Endothelial cell of umbilical vein (primary cell): ENCODE results near the gene HCN2.

Experiments
- CTCF ChIP-seq, 2 donors: IDR thresholded peaks; 1 replicate in 1 of 2; 2 replicates in 1 of 2; pipeline ENCODE4 v1.5.1; 2011; ENCODE audit warnings: low read length in 2 of 2, mild to moderate bottlenecking in 2 of 2, moderate library complexity in 2 of 2, control low read depth in 1 of 2, inconsistent platforms in 1 of 2, low read depth in 1 of 2; ENCODE audit not compliant: insufficient read depth in 1 of 2; ENCODE audit errors: extremely low read depth in 1 of 2
- EZH2 ChIP-seq: IDR thresholded peaks from 2 replicates; pipeline ENCODE4 v1.6.1; 2012; ENCODE audit warnings: borderline replicate concordance, low read depth, mild to moderate bottlenecking, moderate library complexity, low read length, inconsistent platforms; ENCODE audit not compliant: severe bottlenecking
- MAX ChIP-seq: IDR thresholded peaks from 2 replicates; pipeline ENCODE4 v1.6.1; 2011; ENCODE audit not compliant: insufficient read depth, insufficient read length
- MYC ChIP-seq: IDR thresholded peaks from one replicate; pipeline ENCODE4 v1.6.1; 2011; ENCODE audit warnings: mild to moderate bottlenecking, low read depth, low read length
- POLR2A ChIP-seq: IDR thresholded peaks from 2 replicates; pipeline ENCODE4 v1.6.1; 2012; ENCODE audit warnings: low read depth, mild to moderate bottlenecking, control low read depth, low read length

DNA sequence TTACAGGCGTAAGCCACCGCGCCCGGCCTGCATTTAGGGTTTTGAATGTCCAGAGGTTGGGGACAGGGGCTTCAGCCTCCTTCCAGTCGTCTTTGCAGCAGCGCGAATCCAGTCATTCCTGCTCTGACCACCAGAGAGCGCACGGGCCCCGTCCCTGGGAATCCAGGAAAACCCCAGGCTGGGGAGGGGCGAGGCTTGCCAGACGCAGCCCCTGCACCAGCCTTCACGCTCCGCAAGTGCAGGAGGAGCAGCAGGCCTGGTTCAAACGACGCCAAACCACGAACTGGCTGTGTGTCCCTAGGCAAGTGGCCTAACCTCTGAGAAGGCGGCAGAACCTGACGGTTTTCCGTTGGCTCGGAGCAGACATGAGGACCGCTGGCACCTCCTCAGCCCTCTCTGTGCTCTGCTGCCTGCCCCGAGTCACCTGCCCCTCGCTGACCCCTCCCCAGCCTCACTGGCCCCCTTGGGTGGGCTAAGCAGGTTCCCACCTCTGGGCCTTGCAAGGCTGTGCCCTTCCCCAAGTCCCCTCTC lies 75.3 kb downstream of the HCN2 start:
- TF ChIP-seq CTCF (IDR thresholded peaks at IDR 0.05; ENCODE audit: extremely low read depth in 1 of 2, insufficient read depth in 1 of 2, low read depth in 1 of 2, low read length in 2 of 2) (peak; percentile 78 to 93), POLR2A (no peak), MYC (no peak), MAX (peak; percentile 36), EZH2 (no peak)
